Activated naive CD4-positive, alpha-beta T cell (primary cell): ENCODE measurements around the gene GMPPA.

Experiments used
- DNase-seq, 4 experiments: peaks; one replicate each; lab custom pipeline; 2025; lab: John Stamatoyannopoulos, UW

GMPPA gene

DNA sequence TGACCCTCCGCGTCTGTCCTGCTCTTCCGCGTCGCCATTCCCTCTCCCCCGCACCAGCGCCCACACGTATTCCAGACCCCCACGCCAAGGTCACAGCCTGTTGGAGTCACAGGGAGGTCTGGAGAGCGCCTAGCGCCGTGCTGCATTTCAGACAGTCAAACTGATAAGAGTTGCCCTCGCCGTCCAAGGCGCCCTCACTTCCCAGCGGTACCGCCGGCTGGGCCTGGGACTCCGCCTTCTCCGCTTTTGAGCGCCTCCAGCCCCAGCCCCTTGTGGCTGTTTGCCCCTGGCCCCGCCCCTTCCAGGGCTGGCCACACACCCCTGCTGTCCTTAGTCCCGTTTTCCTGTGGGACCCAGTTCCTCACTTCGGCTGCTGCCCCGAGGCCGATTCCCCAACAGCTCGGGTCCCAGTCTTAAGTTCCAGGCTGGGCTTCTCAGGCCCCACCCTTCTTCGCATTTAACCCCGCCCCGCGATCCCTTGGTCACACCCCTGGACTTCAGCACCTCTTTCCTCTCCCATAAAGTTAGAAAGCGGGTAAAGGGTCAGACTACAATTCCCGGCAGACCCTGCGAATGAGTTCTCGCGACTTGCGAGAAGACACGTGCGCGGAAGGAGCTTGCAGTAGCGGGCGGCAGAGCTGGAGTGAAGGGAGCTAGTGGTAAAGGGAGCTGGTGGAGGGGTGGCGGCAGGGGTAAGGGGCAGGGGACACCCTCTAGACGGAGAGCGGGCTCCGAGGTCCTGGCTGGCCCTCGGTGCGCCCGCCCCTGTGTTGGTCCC lies at the start of gene GMPPA:
Gene GMPPA (plus strand): TSS at position 612 of the 778 bp plus-strand sequence. CDS start 1,085 bp downstream, outside the sequence.
- peak; percentile 54 to 85 (median 75) for DNase-seq

DNA sequence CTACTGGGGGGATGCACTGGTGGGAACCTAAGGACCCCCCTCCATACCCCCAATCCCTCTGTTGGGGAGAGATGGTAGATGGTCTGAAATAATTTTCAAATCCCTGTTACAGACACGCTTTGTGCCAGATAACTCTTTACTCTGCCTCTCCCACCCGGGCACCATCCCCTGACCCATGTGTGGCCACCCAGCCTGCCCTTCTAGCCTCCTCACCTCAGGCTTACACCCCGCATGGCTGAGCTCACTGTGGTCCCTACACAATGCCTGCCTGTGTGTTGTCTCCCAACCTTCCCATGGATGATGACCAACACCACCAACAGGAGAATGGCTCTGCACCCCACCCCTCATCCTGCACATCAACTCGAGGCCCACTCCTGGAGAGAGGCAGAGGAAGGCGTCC lies 49.1 kb upstream of the GMPPA start:
- DNase-seq = no peak

- no peak for DNase-seq
Observed at GRCh38 chr2:219451661-219452360, 46.9 kb upstream of the GMPPA start.

- no peak for DNase-seq
Observed at GRCh38 chr2:219452361-219453317, 46.1 kb upstream of the GMPPA start.

GRCh38 chr2:219453671-219454590 lies 44.8 kb upstream of the GMPPA start:
- no peak for DNase-seq

- DNase-seq = no peak
Observed at GRCh38 chr2:219455581-219455980, 43.1 kb upstream of the GMPPA start.

GRCh38 chr2:219457784-219458369 lies 40.8 kb upstream of the GMPPA start:
- no peak for DNase-seq

DNA sequence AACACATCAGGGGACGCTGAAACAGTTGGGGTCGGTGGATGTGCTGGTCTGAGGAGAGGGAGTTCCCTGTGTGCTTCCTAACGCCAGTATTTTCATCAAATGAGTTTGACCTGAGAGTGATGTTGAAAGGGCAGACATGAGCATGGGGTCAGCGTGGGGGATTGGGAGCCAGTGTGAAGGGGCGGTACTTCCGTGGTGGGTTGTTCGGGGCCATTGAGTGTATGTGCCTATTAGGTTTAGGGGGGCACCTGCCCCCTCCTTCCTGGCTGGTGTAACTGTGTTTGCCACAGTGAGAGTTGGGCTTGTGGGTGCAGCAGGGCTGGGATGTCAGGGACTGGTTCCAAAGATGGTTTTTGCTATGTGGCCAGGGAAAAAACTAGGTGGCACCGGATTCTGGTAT lies 39.7 kb upstream of the GMPPA start:
- no peak for DNase-seq

DNA sequence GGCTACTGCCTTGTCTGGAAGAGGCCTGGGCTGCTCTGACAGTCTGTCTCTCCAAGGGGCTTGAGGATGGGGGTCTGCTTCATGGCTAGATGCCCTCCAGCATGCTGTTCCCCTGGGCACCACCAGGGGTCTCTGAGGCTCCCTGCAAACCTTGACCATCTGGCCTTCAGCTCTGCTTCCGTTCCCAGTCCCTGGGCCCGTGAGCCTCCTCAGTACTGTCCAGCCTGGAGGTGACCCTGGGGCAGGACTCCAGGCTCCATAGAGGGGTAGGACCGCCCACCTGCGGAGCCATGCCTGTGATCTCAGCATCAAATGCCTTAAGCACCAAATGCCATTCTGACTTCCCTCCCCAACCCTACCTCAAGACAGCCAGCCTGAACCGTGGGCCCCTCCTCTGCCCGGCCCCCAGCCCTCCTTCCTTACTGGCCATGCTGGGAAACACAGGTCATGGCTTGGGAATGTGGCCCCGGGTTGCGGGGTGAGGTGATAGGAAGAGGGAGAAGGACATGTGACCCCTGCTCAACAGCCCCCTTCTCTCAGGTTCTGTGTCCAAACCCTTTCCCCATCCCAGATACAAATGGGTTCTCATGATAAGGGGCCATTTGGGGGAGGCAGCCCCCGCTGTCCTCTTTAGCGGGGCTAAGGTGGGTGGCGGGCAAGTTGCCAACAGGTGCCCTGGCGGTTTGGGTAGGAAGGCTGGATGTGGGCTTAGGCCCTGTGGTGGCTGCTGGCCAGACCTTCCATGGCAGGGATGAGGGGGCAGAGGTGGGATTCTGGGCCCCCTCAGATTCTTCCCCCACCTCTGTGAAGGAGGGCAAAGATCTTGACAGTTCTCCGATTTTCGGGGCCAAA lies 39.0 kb upstream of the GMPPA start:
- DNase-seq = peak in 1 of 4 experiments; percentile 26

DNA sequence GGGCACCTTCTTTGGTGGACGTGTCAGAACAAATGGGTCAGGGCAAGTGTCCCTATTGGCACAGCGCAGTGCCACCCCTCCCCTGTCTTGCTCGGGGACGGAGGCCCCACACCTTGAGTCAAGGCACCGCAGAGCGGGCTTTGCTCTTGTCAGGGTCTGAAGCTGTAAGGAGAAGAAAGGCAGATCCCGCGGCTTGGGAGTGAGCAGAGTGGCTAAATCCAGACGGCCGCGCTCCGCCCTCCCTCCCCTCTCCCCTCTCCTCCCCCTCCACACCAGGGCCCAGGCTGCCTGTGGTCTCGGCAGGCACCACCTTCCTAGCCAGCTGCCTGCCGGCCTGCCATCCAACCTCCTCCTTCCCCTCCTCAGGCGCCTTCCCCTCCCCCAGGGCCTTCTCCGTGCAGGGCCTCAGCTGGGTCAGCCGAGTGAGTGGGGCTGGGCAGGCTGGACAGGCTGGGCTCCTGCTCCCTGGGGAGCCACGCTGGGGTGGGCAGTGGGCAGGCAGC lies 38.2 kb upstream of the GMPPA start:
- no peak for DNase-seq

DNA sequence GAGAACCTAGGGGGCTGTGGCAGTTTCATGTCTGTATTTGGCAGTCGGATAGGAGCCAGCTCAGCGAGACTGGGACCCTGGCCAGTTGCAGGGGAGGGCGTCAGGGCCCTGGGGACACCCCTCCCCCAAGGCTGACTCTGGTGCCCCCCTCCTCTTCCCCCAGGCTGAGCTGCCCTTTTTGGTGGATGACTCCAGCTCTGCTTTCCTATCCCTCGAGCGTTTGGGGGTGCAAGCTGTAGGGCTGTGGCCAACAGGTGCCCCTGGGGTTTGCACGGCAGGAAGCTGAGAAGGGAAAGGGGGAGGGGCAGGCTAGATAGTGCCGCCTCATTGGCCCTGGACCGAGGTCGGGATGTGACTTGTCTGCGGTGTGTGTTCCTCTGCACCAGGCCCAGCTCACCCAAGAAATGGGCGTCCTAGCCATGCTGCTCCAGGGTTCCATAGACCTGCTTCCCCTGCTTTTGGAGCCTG lies 37.6 kb upstream of the GMPPA start:
- DNase-seq = no peak

- DNase-seq = no peak
Observed at GRCh38 chr2:219461669-219462068, 37.0 kb upstream of the GMPPA start.

- no peak for DNase-seq
Observed at GRCh38 chr2:219462349-219462748, 36.3 kb upstream of the GMPPA start.

DNA sequence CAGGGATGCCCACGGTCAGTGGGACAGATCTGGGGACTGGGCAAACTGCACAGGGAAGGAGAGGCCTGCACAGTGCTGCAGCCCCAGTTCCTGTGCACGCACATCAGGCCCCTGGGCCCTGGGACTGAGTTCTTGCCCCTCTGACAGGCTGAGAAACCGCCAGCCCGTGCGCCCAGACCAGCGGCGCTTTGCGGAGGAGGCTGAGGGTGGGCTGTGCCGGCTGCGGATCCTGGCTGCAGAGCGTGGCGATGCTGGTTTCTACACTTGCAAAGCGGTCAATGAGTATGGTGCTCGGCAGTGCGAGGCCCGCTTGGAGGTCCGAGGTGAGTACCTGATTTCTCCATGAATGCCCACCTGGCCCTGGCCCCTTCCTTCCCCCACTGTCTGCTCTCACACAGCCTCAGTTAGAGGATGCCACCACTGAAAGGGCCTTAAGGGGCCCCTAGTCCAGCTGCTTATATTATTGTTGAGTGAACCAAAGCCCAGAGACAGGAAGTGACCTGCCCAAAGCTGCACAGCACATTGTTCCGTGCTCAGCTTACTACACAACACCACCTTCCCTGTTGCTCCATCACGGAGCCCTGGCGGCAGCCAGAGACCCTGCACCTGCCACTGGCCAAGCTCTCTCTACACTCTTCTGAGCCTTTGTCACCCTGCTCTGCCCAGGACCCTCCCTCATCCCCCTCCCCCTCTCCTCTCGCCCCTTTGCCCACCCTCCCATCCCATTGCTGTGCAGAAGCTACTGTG lies 34.2 kb upstream of the GMPPA start:
- DNase-seq = no peak

DNA sequence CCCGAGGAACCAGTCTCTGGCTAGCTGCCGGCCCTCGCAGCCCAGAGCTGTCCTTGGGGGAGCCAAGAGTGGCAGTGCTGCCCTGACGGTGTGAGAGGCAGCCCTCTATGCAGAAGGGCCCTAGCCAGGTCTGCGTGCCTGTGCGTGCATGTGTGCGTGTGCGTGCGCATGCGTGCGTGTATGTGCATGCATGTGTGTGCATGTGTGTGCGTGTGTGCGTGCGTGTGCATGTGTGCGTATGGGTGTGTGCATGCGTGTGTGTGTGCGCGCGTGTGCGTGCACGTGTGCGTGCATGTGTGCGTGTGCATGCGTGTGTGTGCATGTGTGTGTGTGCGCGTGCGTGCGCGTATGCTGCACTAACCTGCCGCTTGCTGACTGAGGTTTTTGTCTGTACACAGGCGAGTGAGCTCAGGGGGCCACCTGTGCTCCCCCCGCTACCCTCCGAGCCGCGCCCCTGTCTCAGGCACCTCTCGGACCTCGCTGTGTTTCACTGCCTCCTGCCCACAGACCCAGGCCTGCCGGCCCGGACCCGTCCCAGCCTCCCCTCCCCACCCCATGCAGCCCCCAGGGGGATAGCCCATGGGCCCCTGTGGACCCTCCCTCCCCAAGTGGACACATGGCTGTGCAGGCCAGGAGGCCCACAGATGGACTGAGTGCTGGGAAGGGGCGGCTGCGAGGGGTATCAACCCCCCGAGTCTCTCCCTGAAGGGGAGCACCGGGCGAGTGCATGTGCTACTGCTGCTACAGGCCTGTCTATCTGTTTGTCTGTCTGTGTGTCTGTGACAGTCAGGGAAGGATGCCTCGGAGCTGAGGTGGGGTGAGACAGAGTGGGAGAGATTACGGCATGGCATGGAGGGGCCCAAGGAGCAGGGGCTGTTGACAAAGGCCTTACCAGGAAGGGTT lies 32.8 kb upstream of the GMPPA start:
- DNase-seq = no peak

GRCh38 chr2:219466816-219467735 lies 31.6 kb upstream of the GMPPA start:
- no peak for DNase-seq

DNA sequence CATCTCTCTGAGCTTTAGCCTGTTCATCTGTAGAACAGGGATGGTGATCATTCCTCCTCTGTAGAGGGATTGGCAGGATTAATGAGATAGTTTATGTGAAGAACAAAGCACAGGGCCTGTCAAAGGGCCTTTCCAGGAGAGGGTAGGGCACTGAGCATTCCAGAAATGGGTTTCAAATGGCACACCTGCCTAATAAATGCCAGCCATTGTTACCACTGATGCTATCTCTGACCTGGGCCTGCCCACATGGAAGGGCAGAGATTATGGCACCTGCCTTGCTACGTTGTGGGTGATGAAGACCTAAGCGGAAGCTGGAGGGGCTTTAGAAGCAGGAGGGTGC lies 31.0 kb upstream of the GMPPA start:
- no peak for DNase-seq
